Skin epidermis (tissue), 12 donors: ENCODE results near the gene XYLT1.
"Not testable (repeated sequence)": the region's sequence is repeated elsewhere in the genome, so short reads cannot be mapped to it uniquely, and the experiment has no call there.

ENCODE experiments used
- H3K27ac ChIP-seq, 21 experiments: fragments of 200-600 bp; sonication (generic) in 11 of 21; one replicate each; pipeline ENCODE4 v1.5.0; 2020; ENCODE audit warnings: mild to moderate bottlenecking in 3 of 21, inconsistent platforms in 2 of 21, moderate library complexity in 2 of 21
- H3K4me3 ChIP-seq, 7 experiments: fragments of 200-600 bp; sonication (generic) in 2 of 7; one replicate each; pipeline ENCODE4 v1.5.0; 2020; ENCODE audit warnings: inconsistent platforms in 2 of 7, mild to moderate bottlenecking in 2 of 7, moderate library complexity in 1 of 7

Gene XYLT1

DNA sequence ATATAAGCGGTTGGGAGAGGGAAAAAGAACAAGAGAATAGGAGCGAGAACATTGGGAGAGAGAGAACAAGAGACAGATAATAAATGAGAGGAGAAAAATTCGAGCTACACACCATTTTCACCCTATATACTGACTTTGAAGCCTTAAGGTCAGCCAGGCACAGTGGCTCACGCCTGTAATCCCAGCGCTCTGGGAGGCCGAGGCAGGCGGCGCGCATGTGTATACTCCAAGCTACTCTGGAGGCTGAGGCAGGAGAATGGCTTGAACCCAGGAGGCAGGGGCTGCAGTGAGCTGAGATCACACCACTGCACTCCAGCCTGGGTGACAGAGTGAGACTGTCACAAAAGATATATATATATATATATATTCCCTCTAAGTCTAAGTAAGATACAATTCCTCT lies 164.5 kb downstream of the XYLT1 start:
- H3K27ac ChIP-seq, H3K4me3 ChIP-seq: not testable (repeated sequence)

DNA sequence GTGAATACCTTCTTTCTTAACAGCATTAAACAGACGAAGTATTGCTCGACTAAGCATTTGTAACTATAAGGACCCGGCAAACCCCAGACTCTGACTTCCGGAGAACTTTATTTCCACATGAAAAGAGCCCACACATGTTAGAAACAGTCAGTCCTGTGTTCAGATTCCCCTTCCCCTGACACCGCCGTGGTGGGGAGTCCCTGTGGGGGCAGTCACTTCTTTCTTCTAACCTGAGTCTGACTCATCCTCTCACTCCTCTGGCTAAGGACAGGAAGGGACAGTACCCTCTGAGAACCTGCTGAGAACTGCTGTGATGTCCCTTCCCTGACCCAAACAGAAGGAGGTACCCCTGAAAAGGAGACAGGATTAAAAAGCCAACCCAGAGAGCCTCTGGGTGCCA lies 165.1 kb downstream of the XYLT1 start:
- peak overlapping the region in 2 of 21 experiments; percentile 18 to 61 for H3K27ac ChIP-seq
- H3K4me3 ChIP-seq, result no peak overlapping the region

DNA sequence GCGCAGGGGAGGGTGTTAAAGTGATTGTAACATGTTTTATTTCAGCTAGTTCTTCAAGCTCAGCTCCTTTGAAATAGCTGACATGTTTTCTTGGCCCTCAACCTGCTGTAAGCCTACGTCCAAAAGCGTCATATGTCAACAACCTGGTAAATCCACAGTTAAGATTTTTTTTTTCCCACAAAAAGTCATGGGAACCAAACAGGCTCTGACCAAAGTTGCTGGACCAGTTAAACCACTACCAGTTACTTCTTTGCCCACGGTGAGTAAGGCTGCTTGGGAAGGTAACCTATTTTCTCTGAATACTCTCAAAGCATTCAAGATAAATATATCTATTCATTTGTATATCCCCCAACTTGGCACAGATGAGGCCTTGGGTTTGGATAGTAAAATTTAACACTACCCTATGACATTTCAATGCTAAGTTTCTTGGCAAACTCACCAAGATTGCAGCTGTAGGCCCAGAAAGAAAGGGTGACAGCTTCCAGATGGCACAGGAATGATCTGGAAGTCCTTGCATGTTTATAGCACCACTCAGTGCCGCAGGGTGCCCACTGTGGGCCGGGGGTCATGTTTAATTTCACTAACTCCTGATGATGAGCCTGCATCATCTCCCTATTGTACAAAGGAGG lies 166.2 kb downstream of the XYLT1 start:
- no peak overlapping the region for H3K4me3 ChIP-seq
- peak overlapping the region in 9 of 21 experiments; percentile 4 to 64 (median 43) for H3K27ac ChIP-seq

DNA sequence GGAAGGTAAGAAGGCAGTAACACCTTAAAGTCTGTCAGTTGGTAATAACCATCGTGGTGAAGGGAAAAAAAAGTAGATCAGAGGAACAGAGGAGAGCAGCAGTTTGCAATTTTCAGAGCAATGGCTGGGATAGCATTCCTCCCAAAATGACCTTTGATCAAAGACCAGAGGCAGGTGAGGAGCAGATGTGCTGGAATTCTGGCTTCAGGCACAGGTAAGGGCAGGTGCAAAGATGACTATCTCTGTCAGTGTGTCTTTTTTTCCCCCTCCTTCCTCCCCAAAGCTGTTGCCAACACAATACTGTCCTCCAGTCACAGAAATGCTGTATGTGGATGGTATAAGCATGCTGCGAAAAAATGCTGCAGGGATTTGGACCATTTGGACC lies 166.7 kb downstream of the XYLT1 start:
- Histone ChIP-seq H3K4me3 (no peak overlapping the region), H3K27ac (peak overlapping the region in 3 of 21 experiments; percentile 45 to 64 (median 61))

DNA sequence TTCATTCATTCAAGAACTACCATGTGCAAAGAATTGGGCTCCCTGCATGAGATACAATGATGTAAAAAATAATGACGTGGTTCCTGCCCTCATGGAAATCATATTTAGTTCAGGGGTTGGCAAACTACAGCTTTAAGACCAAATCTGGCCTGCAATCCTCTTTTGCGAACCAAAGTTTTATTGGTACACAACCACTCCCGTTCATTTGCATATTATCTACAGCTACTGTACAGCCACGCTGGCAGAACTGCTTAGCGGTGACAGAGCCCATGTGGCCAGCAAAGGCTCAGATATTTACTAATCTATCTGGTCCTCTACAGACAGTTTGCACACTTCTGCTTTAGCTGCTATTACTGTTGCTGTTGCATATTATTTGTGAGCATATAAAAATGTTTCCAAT lies 167.7 kb downstream of the XYLT1 start:
- no peak overlapping the region for H3K27ac ChIP-seq
- no peak overlapping the region for H3K4me3 ChIP-seq

DNA sequence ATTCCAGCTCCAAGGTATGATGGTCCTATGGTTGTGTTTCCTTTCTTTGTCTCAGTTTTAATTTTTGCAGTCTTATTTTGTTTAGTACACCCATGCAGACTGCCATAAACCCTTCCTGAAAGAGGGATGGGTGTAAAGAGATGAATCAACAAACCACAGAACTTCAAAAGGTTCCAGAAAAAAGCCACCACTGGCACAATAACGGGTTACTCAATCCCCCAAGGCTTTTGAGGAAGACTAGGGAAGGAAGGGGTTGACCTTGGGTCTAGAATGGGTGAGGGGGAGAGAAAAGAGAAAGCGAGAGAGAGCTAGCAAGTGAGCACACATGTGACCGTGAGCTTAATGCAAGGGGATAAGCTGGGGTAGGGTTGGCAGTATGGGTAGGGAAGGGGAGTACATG lies 168.1 kb downstream of the XYLT1 start:
- H3K4me3 ChIP-seq, result no peak overlapping the region
- H3K27ac ChIP-seq, result peak overlapping the region in 2 of 21 experiments; percentile 18 to 20

DNA sequence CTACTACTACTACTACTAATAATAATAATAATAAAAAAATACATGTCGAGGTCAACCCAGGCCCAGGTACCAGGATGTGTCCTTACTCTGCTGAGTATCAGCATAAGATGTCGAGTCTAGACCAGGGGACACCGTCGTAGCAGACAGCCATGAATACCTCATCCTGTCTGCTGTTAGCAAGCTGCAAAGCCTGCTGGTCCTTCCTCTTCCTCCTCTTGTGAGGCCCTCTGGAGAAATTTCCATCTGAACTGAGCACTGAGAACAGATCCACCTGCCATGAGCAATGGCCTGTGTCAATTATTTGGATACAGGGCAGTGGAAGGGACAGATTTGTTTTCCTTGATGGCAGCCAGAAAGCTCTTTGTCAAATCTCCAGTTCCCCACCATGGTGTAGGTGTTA lies 168.5 kb downstream of the XYLT1 start:
- H3K27ac ChIP-seq, result peak overlapping the region in 2 of 21 experiments; percentile 18 to 20
- H3K4me3 ChIP-seq, result no peak overlapping the region

DNA sequence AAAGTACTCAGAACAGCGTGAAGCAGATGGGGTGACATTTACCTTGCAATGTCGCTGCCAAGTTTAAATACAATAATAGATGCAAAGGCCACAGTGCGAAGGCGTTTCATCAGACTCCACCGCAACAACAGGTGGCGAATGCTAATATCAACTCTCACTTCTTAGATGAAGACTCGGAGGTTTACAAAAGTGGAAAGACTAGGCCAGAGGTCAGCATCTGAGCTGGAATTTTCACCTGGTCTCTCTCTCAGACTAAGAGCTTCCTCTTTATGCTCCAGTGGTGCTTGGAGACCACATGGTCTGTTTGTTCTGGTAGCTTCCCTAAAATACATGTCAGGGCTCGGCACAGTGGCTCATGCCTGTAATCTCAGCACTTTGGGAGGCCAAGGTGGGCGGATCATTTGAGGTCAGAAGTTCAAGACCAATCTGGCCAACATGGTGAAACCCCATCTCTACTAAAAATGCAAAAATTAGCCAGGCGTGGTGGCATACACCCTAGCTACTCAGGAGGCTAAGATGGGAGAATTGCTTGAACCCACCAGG lies 169.1 kb downstream of the XYLT1 start:
- H3K4me3 ChIP-seq, result no peak overlapping the region
- no peak overlapping the region for H3K27ac ChIP-seq

DNA sequence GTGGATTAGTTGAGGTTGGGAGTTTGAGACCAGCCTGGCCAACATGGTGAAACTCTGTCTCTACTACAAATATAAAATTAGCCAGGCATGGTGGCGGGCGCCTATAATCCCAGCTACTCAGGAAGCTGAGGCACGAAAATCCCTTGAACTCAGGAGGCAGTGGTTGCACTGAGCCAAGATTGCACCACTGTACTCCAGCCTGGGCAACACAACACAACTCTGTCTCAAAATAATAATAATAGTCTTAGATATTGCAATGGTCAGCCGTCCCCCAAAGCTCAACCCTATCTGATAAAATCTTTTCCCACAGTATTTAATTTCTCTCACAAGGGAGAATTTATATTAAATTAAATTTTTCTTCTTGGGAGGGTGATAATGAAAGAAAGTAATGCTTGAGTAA lies 169.6 kb downstream of the XYLT1 start:
- no peak overlapping the region for H3K27ac ChIP-seq
- H3K4me3 ChIP-seq, result no peak overlapping the region

DNA sequence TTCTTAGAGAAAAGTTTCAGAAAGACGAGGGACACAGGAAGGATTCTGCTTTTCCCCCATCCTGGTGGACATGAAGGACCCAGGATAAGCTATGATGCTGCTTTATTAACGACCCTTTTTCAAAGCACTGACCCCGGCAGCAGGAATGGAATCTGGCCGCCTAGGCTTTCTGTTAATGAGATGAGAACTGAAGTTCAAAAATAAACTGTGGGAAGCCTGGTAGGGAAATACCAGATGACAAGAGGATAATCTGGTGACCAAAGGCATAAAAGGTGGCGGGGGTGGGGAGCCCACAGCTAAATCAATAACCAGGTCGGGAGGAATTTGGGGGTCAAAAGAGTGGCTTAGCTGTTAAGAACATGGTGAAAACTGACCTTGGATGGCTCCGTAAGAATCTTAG lies 171.0 kb downstream of the XYLT1 start:
- Histone ChIP-seq H3K4me3 (no peak overlapping the region), H3K27ac (no peak overlapping the region)

DNA sequence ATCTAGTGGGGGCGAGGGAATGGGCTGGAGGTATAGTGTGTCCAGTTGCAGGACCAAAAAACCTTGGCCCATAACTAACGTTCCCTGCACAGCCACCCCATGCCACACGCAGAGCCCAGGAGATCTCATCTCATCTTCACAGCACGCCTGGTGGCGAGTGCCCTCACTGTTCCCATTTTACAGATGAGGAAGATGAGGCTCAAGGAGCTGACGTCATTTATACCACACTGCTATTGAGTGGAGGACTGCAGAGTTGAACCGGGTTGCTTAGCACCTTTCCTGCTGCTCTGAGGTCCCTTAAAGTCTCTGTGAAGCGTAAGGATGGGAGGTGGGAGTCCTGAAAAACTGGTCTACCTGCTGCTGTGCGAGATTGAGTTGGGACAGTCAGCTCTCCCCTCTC lies 172.5 kb downstream of the XYLT1 start:
- Histone ChIP-seq H3K4me3 (no peak overlapping the region), H3K27ac (no peak overlapping the region)

DNA sequence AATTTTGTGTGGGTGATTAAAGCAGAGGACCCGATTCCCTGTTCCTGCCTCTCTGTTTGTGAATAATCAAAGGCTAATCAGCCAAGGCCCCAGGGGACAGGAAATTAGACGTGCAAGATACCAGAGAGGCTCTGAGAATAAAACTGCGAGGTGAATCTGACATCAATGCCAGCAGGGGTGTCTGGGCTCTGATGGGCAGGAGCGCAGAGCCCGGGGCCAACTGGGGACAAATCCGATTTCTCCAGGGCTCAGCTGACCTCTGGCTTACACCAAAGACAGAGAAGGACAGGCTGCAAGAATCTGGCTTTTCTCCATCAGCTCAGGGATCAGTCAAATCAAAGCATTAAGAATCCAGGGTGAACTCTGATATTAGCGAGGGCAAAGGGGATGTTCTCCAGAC lies 174.3 kb downstream of the XYLT1 start:
- Histone ChIP-seq H3K27ac (peak overlapping the region in 2 of 21 experiments; percentile 29 to 64), H3K4me3 (no peak overlapping the region)

DNA sequence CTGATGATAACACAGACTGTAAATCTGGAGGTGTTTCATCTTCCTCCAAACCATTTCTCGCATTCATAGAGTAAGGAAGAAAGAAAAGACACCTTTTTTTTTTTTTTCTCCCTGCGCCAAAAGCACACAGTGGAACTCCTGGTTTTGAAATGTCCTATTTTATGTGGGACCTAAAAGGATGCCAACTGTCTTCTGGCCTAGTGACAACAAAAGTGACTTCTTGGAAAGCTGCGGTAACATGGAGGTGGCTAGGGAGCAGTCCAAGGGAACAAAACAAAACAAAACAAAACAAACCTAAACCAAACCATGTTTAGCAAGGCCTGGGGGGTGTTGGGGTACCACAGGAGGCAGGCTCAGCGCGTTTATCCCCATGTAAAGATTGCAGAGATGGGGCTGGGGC lies 174.8 kb downstream of the XYLT1 start:
- H3K4me3 ChIP-seq, result no peak overlapping the region
- H3K27ac ChIP-seq, result peak overlapping the region in 2 of 21 experiments; percentile 29 to 64

DNA sequence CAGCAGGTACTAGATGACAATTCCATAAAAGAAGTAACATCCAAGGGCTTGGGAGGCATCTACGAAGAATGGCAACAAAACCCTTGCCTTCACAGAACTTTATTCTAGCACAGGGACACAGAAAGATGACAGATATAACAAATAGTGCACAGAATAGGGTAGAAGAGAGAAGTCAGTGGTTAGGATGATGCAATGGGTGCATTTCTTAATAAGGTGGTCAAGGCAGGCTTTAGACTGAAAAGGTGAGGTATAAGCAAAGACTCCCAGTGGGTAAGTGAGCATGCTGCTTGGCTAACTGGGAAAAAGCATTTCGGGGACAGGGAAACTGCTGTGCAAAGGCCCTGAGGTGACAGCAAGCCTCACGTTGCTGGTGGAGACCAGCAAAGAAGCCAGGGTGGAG lies 175.9 kb downstream of the XYLT1 start:
- no peak overlapping the region for H3K4me3 ChIP-seq
- no peak overlapping the region for H3K27ac ChIP-seq

DNA sequence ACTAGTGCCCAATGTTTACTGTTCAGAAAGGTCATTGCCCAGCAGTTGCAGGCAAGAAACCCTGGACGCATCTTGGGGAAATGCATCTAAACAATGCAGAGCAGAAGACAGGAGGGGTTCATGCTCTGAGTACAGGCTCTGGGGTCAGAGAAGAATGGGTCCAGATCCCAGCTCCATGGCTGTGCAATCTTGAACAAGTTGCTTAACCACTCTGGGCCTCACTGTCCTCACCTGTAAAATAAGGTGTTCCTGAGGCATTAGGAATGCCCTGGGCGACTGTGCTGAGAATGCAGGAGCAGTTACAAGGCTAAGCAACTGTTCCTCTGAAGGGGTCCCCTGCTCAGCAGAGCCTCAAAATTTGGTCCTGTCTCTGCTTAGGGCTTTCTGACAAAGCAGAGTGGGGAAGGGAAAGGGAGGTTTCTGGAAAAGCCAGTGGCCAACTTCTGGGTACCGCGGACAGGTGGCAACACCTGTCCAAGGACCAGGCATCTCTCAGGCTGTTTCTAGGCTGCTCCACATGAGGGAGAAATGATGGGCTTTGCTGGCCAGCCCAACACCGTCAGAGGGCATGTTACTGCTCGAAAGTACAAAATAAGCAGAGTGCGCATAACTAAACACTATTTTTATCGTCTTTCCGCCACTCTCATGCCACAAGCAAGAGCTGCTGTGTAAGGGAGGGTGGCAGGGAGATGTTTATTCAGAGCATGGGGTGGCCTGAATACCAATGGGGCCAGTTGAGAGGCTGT lies 176.8 kb downstream of the XYLT1 start:
- Histone ChIP-seq H3K4me3 (no peak overlapping the region), H3K27ac (no peak overlapping the region)

DNA sequence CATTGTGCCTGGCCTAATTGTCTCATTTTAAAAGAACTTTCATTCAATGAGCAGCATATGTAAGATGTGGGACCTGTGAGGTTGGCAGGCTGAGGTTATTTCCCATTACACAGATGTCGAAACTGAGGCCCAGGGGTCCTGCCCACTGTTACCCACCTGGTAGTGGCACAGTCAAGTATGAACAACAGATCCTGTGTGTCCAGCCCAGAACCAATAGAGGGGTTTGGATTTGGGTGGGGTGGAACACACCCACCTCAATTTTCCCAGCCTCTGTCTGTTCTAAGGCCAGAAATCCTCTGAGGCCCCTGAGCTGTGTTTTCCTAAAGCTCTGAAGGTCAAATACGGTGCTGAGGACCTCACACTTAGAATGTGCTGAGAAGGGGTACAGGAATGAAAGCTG lies 179.5 kb downstream of the XYLT1 start:
- Histone ChIP-seq H3K4me3 (no peak overlapping the region), H3K27ac (peak overlapping the region in 1 of 21 experiments; percentile 63)

DNA sequence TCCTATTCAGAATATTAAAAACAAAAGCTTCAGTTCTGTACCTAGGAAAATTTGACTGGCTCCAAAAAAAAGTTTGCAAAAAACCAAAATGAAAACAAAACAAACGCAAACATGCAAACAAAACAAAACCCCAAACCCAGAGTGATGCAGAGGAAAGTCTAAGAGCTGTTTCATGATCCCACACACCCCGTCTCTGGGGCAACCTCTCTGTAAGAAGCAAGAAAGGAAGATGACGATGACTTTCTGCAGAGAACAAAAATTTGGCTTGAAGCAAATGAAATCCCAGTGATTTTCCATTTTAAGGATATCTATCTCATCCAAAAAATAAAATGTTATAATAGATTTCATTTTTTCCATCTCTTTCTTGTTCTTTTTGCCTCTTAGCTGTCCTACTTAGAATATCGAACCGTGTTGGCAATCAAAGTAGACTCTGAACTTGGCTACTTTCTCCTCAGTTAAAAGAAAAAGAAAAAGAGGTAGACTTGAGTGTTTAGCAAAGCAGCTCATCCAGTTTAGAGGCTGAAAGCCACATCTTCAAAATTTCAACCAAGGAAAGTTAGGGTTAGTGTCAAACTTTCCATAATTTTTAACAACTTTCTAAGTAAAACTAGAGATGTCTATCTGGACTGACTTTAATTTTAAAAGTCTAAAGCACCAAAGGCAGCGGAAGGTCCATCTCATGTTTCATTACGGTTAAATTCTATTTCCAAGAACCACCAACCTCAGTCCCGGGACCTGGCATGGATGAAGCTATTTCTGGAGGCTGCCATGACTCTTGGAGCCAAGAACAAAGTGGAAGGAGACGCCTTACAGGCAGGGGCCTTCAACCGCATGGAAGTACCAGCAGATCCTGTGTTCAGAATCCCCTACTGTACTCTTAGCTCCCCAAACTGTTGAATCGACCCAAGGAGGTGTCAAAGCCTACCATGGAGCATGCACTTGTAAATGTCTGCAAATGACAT lies 180.8 kb downstream of the XYLT1 start:
- Histone ChIP-seq H3K27ac (peak overlapping the region in 3 of 21 experiments; percentile 10 to 63 (median 18)), H3K4me3 (no peak overlapping the region)

DNA sequence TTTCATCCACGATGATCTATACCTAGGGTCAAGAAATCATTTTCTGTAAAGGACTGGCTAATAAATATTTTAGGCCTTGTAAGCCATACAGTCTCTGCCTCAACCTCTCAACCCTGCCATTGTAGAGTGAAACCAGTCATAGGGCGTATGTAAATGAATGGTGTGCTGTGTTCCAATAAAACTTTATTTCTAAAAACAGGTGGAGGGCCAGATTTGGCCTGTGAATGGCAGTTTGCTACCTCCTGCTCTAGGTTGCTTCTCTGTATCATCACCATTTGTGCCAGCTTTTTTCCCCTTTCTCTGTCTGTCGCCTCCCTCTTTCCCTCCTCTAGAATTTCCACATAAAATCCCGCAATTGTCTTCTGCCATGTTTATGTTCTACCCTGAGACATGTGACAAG lies 181.7 kb downstream of the XYLT1 start:
- Histone ChIP-seq H3K4me3 (no peak overlapping the region), H3K27ac (peak overlapping the region in 2 of 21 experiments; percentile 49 to 51)

DNA sequence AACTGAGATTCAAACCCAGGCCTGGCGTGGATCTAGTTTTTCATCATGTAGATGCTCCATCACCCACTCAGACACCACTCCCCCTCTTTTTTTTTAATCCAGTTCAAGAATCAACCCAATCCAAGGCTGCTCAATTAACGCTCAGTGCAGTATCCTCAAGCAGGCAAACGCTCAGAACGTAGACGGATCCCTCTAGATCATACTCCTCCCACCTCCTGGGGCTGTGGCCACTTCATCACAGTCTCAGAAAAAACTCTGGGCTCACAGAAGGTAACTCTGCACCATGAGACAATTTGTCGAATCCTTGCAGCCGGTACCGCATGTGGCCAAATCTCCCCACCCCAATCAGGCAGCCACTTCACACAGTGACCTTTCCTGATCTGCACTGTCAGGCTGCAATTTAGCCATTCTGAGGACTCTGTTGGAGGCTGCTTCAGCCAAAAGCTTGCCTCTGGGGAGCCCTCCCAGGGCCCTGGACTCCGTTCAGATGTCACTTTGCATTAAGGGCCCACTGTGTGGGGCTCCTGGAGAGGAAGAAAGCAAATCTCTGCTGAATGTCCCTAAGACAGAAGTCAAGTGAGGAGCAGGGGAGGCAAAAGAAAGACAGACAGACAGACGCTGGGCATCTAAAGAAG lies 183.5 kb downstream of the XYLT1 start:
- Histone ChIP-seq H3K27ac (no peak overlapping the region), H3K4me3 (no peak overlapping the region)

DNA sequence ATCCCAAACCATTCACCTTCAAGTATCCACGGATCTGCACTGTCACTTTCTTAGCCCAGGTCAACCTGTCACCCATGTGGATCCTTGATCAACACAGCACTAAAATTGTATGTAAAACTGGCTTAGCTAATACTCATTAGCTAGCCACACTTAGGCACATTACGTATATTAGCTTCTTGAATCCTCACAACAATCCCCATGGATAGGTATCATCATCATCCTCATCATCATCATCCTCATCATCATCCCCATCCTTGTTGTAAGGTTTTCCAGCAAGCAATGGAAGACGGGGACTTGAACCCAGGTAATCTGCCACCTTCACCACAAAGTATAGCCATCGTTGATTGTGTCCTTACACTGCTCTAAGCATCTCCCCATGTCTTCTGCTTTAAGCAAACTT lies 184.3 kb downstream of the XYLT1 start:
- Histone ChIP-seq H3K27ac (no peak overlapping the region), H3K4me3 (no peak overlapping the region)
